NB4 (cell line): ENCODE data around the gene MYO1E.

Experiments
- POLR2A ChIP-seq: IDR thresholded peaks from 2 replicates; pipeline ENCODE4 v1.6.1; 2011; ENCODE audit warnings: mild to moderate bottlenecking; ENCODE audit not compliant: insufficient read length; ENCODE audit errors: extremely low read depth
- TF ChIP-seq, protein P1 (sequence below): IDR thresholded peaks from one replicate; pipeline ENCODE4 v1.5.1; 2012; ENCODE audit warnings: low read depth, low read length
- TF ChIP-seq, protein P2 (sequence below): IDR thresholded peaks from 2 replicates; pipeline ENCODE4 v1.6.1; 2011; ENCODE audit warnings: low read depth, low read length

DNA sequence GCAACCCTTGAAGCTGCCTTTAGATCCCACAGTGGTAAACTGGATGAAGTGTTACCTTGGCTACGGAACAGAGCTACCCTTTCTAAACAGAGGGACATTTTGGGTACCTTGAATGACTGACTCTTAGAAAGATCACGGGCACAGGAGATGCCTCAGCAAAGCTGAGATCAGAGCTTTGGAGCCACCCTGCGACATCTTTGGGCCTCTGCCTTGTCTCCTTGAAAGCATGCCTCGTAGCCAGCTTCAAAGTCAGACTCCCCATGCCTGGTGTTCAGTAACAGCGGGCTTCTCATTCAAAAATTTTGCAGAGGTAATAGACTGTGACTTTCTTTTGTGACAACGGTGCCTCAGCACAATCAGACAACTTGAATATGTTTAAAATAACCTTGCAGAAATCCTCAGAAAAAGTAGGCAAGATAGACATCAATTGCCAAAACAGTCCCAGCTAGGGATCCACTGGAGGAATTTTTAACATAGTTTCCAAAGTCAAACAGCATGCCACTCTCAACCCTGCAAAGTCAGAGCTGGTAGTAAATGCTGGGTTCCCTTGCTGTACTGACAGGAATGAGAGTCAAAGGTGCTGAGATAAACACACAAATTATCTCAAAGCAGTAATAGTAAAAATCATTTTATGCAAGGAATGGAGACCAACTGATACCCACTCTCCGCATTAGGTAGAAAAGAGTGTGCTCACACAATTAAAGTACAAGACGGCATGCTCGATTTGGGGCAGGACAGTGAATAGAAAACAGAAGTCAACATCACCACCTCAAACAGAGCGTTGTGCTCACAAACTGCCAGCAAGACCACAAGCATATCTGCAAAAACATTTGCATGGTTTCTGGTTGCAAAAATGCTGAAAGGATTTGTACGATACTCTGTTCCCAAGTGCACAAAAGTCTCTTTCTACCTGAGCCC, 82.1 kb downstream of the MYO1E start:
- TF ChIP-seq POLR2A = no peak
- TF ChIP-seq, protein P1, sequence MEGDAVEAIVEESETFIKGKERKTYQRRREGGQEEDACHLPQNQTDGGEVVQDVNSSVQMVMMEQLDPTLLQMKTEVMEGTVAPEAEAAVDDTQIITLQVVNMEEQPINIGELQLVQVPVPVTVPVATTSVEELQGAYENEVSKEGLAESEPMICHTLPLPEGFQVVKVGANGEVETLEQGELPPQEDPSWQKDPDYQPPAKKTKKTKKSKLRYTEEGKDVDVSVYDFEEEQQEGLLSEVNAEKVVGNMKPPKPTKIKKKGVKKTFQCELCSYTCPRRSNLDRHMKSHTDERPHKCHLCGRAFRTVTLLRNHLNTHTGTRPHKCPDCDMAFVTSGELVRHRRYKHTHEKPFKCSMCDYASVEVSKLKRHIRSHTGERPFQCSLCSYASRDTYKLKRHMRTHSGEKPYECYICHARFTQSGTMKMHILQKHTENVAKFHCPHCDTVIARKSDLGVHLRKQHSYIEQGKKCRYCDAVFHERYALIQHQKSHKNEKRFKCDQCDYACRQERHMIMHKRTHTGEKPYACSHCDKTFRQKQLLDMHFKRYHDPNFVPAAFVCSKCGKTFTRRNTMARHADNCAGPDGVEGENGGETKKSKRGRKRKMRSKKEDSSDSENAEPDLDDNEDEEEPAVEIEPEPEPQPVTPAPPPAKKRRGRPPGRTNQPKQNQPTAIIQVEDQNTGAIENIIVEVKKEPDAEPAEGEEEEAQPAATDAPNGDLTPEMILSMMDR = no peak
- TF ChIP-seq, protein P2, sequence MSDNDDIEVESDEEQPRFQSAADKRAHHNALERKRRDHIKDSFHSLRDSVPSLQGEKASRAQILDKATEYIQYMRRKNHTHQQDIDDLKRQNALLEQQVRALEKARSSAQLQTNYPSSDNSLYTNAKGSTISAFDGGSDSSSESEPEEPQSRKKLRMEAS = no peak
